Stimulated activated CD8-positive, alpha-beta memory T cell treated with anti-CD3 and anti-CD28 coated beads, Interleukin-7, amount 100 ng/mL, for 1 hour (primary cell): ENCODE data around the gene HNMT.
"Not testable (repeated sequence)": the region's sequence is repeated elsewhere in the genome, so short reads cannot be mapped to it uniquely, and the experiment has no call there.

ENCODE experiments used
- DNase-seq, 2 donors: peaks; one replicate each; pipeline ENCODE4 v3.0.0-alpha.2; 2020; ENCODE audit warnings: low read depth in 2 of 2

The HNMT gene

DNA sequence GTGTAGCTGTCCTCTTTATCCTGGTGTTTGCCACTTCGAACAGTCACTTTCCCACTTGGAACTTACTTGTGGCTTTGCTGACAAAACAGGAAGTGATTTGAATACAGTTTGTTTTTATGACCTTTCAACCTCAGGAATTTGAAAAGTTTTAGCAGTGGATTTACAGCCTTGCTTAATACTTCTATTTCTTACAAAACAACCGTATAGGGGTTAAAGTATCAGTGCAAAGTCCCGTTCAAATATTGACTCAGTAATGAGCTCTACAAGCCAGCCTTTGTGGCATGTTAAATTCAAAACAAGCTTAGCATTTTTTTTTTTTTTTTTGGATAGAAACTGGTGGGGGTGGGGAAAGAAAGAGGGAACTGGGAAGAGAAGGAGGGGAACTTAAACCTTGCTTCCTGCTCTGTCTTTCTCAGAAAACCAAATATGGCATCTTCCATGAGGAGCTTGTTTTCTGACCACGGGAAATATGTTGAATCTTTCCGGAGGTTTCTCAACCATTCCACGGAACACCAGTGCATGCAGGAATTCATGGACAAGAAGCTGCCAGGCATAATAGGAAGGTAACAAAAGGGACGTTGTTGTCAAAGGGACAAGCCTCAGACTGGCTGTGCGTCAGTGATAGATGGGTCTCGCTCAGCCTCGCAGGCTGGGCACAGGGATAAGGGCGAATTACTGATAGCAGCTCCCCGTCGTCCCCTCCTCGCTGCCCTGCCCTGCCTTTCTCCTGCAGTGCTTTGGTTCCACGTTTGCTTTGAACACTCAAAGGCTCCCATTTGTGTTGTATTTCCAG lies at the start of gene HNMT:
Gene HNMT, plus strand, starts transcription at position 408 of the 793 bp plus-strand sequence. Its CDS starts 19 bp downstream, at position 427.
- no peak for DNase-seq

DNA sequence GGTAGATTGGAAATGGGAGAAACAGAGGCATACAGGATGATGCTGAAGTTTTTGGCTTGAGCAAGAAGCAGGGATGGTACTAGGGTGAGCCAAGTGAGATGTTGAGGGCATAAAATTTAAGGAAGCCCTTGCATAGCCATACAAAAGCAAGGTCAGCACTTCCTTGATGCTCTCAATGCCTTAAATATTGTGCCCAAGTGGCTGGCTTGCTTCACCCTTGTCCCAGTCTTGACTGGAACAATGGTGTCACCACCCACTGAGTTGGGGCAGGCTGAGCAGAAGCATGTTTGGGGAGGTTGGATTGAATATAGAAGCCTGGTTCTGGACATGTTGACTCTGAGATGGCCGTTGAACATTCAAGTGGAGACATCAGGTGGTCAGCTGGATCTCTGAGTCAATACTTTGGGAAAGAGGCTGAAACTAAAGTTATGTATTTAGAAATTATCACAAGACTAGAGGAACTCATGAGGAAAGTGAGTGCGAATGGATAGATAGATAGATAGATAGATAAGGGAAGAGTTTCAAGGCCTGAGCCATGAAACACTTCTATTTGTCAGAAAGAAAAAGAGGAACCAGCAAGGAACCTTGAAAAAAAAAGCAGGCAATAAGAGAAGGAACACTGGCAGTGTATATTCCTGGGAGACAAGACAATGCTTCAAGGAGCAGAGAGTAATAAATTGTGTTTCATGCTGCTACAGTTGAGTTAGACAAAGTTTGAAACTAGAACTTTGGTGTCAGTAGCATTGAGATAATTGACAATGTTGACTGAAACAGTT lies 43.0 kb upstream of the HNMT start:
- DNase-seq: no peak

DNA sequence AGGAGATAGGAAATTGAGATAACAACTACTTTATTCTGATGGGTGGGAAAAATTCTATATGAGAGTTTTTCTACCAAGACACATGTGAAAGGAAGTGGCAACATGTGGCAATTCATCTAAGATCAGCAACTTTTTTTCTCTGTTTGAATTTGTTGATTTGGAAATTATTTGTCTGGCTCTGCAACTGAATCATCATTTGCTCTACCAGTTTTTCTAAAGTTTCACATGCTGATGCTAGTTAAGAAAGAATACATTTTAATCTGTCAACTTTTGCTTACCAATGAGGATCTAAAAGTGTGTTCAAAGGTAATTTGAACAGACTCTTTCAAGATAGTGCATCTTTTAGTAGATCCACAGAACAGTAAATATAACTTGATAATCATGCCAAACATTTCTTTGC lies 42.1 kb upstream of the HNMT start:
- DNase-seq: not testable (repeated sequence)

DNA sequence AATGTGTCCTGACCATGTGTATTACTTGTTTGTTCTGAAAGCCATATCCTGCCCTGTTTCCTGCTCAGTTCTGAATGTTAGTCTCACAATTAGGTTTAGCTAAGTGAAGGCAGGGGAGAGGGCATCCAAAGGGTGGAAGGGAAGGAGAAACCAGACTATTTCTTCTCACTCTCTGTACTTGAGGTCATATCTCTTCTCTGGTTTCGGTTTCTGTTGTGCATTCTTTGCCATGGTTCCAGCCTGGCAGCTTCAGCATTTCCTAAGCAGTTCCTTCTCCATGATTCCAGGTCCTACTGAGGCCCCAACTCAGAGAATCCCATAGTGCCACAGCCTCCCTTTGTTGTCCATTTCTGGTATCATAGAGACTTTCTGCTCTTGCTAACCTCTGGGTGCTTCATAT lies 40.3 kb upstream of the HNMT start:
- no peak for DNase-seq

DNA sequence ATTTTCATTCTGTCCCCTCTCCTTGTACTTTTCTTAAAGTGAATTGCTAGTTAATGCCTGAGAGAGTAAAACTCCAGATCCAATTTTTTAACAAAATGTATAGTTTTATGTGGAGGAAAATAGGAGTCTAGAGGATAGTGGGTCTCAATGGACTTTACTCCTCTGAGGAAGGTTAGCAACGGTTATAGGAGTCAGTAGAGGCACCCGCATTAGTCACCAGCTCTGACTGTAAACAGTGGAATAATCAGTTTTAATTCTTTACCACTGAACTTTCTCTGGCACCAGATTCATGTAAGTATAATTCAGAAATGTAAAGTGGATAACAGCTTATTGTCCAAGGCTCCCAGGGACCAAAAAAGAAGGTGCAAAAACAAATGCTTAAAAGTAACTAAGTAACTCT lies 38.7 kb upstream of the HNMT start:
- DNase-seq: no peak

DNA sequence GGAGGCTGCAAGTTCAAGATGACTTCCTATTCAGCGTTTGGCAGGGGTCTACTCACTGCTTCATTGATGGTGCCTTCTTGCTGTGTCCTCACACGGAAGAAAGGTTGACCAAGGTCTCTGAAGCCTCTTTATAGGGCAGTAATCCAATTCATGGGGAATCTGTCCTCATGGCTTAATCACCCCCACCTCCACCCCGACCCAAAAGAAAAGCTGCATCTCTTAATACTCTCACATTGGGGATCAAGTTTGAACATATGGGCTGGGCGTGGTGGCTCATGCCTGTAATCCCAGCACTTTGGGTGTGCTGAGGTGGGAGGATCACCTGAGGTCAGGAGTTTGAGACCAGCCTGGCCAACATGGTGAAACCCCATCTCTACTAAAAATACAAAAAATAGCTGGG lies 36.4 kb upstream of the HNMT start:
- no peak for DNase-seq

DNA sequence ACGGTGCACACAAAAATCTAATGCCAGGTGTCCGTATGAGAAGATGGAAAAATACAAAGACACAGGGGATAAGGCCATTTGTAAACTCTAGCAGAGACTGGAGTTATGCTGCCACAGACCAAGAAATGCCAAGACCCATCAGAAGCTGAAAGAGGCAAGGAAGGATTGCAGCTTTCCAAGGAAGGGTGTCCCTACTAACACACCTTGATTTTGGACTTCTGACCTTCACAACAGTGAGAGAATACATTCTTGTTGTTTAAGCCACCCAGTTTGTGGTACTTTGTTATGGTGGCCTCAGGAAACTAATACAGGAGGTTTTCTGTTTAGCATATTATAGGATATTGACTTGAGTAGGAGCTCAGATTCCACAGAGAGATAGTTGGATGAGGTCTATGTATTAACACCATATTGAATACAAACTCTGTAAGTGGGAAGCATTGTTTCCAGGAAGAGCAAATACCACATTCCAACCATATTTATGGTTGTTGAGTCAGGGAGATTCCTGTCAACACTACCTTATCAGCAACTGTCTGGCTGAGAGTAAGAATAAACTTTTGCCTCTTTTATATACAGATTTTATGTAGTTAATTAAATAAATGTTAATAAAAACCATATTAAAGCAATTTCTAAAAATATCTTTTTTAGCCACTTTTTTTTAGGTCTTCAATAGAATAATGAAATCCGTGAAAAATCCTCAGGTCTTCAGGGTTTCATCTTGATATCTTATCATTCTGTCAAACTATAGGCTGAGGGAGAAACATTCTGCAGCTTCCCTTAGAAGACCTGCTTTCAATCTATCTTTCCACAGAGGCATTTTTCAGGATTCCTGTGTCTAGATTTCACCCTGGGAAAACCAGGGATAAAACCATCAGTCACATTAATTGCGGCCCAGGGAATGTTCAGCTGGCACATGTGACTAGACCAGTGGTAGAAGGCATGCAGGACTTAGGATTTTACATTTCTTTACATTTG lies 35.4 kb upstream of the HNMT start:
- DNase-seq: no peak

DNA sequence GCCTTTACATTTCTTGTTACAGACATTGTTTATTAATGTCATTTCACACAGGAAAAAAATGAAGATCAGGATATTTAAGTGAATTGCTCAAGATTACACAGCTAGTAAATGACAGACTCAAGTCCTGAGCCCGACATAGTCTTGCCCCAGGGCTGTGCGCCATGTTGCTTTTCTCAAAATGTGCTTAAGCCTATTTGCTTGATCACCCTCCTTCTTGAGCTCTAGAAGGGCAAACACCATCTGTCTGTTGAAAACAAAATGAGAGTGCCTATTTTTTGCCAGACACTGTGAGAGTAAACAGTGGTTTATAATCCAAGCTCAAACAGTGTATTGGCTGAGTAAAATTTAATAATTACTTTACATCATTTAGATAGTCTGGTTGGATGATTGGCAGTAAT lies 34.8 kb upstream of the HNMT start:
- no peak for DNase-seq

DNA sequence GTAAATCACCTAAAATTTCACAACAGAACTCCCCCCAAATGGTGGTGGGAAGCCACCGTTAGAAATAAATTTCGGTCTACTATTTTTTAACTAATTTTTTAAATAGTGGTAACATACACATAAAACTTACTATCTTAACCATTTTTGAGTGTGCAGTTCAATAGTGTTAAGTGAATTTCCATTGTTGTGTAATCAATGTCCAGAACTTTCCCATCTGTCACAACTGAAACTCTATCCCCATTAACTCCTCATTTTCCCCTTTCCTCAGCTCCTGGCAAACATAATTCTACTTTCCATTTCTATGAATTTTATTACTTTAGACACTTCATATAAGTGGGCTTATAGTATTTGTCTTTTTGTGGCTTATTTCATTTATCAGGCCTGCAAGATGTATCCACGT lies 34.1 kb upstream of the HNMT start:
- DNase-seq: no peak

DNA sequence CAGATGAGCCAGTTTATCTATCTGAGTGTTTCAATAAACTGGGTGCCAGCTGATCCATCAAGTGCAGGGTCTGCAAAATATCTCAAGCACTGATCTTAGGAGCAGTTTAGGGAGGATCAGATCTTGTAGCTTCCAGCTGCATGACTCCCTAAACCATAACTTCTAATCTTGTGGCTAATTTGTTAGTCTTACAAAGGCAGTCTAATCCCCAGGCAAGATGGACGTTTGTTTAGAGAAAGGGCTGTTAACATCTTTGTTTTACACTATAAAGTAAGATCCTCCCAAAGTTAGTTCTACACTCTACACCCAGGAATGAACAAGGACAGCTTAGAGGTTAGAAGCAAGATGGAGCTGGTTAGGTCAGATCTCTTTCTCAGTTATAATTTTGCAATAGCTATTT lies 28.7 kb upstream of the HNMT start:
- DNase-seq: no peak

DNA sequence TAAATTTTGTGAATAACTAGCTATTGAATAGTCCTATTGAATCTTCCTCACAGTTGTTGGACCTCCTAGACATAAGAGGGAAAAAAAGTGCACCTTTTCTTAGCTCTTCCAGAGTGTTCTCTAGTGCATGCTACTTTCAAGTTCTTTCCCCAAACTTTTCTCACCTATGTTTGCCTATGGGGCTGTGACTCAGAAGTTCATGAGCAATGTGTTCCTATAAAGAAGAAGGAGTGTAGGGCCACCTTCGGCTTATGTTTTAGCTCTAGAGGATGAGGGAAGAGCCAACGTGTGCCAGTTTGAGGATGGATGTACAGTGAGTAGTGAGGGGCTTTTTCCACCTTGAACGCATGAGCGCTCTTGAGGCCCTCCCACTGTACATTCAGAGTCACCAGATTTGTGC lies 27.0 kb upstream of the HNMT start:
- DNase-seq: no peak

DNA sequence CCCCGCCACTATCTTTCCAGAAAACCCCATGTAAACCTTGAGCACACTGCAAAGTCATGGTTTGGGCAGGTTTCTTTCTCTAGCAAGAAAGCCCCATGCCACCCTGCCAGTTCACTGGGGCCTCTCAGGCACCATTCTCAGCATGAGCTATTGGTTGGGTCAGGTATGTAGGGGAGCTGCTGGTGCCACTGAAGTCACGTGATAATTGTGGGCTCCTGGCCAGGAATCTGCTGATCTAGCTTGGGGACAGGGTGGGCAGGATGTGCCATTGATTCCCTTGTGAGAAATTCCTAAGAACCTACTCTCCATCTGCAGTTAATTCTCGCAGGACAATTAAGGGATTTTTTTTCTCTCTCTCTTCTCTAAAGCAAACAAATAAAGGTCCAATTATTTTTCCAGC lies 26.5 kb upstream of the HNMT start:
- DNase-seq: no peak

DNA sequence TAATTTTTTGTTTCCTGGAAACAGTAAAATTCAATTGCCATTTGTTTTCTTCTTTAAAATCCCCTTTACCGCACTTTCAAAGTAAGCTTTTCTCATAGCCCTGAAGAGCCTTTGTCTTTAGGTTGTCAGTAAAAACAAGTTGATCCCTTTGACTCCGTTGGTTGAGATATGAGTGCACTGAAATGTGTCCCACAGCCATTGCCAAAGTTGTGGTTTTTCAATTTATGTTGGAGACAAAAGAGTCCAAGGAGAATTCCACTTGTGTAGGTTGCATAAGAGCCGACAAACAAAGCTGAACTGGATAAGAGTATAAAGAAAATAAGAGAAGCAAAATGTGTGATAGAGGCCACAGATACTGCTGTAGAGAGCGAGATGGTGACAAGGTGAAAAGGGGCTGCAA lies 26.1 kb upstream of the HNMT start:
- no peak for DNase-seq

DNA sequence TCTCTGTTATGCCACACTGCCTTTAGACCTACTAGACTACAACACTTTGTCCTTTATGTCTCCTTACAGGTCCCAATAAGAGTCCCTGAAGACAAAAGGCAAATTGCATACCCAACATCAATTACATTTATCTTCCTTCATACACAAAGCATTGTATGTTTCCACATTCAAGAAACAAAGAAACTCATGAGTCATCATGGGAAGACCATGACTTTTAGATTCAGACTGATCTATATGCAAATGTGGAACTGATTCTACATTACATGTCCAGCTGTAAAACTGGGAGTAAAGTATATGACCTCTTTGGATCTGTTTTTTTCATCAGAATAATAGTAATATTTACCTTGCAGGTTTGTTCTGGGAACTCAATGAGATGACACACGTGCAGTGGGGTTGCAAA lies 25.2 kb upstream of the HNMT start:
- DNase-seq: no peak

DNA sequence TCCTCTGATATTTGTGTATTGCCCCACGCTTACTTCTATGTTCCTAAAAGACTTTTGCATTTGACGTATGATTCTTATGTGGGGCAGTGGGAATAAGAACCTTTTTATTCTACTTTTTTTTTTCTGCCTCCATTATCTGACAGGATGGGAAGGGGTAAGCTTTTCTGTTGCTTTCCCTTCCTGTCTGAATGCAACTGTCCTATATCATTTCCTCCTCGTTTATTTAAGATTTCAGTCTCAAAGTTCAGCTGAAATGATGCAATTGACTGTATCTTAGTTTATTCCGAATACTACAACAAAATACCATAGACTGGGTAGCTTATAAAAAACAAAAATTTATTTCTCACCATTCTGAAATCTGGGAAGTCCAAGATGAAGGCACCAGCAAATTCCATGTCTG lies 24.1 kb upstream of the HNMT start:
- DNase-seq: no peak

DNA sequence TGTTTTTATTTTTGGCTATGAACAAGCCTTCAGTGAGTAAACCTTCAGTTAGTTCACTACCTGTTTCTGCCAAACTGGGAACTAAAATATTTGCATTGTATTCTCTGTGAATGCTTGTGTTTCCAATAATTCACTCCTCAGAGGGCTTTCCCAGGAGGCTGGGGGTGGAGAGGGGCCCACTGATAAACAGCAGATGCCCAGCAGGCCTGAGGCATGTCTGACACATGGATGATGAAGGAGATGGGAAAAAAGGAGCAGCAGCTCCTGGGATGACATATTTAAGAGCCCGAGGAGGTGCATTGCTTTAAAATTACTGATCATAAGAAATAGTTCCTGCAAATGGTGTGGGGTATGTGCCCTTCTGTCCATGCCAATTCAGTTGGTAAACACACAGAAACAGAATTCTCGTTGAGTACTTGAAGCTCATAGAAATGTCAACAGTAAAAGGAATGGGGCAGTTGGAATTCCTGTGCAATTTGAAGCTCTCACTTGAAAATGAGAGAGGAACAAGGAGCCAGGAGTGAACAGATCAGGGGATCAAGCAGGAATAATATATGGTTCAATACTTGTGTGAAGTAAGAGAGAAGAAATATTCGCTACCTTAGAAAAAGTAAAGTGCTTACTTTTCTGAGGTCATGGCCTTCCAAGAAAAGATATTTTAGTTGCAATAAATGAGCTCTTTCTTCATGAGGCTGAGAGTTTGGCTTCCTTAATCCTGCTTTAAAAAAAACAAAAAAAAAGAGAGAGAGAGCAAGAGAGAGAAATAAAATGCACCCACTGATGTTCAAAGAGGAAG lies 22.0 kb upstream of the HNMT start:
- no peak for DNase-seq

DNA sequence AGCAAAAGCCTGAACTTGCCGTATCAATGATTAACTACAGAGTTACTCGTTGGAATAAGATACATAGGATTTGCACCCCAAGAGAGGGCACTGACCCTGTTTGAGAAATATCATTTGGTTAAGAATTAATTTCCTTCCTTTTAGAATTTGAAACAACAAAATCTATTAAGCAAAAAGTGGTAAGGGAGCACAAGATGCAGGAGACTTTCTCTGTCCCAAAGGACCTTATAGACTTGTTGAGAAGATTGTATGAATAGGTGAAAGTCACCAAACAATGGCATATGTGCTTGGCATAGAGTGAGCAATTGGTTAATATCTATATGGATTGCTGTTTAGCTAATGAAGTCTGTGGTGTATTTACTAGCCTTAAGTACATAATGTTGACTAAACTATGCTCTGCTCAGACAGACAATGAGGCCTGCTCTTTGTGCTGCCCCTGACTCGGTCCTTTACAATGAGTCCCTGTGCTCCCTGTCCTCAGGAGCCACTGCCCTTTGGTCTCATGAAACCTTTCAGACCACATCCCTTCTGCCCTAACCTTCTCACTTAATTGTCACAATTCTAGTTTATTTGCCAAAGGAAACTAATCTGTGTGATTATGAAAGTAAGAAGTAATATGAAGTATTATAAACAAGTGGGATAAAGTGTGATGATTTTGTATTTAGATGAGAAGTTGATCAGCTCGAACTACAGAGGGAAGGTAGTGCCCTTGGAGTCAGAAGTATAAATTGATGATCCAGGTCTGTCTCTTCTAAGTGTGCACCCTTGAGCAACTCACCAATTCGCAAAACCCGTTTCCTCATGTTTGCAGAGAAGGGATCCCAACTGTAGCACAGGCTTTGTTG lies 21.2 kb upstream of the HNMT start:
- no peak for DNase-seq

DNA sequence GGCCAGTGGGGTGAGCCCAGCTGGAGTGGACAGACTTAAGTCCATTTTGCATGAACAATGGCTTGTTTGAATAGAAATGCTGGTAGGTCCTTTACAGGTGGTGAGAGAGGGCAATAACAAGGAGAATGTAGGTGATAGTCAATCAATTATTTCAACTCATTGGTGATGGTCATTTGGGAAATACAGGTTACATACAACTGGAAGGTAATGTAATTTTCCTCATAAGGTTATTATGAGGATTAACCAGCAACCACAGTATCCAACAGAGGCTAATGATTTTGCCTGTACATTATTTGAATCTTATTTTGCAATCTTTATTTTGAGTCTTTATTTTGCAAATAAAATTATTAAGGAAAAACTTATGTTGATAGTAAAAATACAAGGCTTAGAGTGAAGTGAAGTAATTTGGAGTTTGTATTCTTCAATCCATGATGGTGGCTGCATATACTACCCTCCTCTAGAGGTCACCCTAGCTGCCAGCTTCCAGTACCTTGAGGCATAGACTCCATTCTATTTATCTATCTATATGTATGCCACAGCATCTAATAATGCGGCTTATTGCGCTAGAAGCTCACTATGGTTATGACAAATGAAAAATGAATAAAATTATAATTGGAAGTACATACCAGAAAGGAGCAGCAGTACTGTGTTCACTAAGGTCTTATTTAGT lies 20.5 kb upstream of the HNMT start:
- DNase-seq: no peak

DNA sequence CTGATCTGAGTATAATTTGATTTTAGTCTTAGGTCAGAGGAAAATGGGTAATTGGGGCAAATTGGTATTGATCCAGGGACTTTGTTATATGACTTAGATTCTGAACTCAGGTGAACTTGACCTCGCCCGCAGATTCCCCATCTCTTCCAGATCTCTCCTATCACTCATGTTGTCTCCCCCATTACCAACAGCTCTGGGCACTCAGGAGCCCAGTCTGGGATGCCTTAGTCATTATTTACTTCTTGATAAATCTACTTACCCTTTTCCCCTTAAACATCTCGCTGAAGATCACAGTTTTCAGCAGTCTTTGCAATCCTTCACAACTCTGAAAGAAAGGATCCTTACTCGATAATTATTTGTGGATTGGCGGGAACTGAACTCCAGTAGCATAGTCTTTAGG lies 19.6 kb upstream of the HNMT start:
- DNase-seq: no peak

DNA sequence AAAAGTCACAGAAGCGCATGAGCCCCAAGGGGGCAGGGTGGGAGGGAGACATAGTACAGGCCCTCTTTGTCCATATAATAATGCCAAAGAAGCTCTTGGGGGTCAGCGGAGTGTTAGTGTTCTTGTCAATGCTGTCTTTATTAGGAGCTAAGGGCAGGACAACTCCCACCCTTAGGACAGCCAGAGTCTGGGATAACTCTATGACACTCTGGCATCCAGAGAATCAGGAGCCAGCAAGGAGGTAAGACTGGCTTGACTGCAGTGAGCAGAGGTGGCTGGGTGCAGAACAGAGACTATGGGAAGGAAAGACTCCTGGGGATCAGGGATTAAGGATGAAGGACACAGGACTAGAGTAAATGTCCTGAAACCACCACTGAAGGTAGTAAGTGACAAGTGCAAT lies 19.0 kb upstream of the HNMT start:
- no peak for DNase-seq
